ENCODE measurements around the gene NEGR1. TPM values are rescaled to one million over a fixed set of nuclear protein-coding genes. Genes with fewer than 3 reads are reported as not detected.

NEGR1 gene
- total RNA-seq, 1 experiment from 2014 or later = not detected

- no peak for DNase-seq (ENCODE audit: low read depth, low spot score)
- in situ Hi-C loops (cut with HindIII; ENCODE audit: low pct_unique_long_range_greater_than_20kb, low sequenced_read_pairs) = no loop called here
Measured at GRCh38 chr1:72086394-72086793, 195.9 kb downstream of the NEGR1 start.

DNA sequence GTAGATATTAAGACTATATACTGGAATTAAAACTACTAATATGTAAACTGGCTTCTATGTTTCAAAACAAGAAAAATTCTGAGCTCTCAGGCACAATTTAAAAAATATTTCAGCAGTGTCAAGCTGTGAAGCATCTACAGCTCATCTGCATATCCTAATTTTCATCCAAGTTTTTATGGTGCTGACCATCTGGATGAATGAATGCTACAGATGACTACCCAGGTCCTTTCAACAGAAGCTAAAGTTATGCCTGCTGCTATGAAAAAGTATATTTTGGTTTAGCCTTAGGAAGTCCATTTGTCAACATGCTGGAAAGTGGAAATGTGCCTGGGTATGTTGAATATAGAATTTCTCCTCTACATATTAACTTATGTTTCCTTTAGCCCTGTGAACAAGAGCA, 206.9 kb downstream of the NEGR1 start:
- in situ Hi-C loops (cut with HindIII; ENCODE audit: low pct_unique_long_range_greater_than_20kb, low sequenced_read_pairs) = no loop called here
- DNase-seq (ENCODE audit: low read depth, low spot score) = no peak

GRCh38 chr1:72066431-72066830, 215.9 kb downstream of the NEGR1 start:
- no peak for DNase-seq (ENCODE audit: low read depth, low spot score)
- in situ Hi-C loops (cut with HindIII; ENCODE audit: low pct_unique_long_range_greater_than_20kb, low sequenced_read_pairs) = no loop called here

GRCh38 chr1:72064196-72065075, 217.9 kb downstream of the NEGR1 start:
- in situ Hi-C loops (cut with HindIII; ENCODE audit: low pct_unique_long_range_greater_than_20kb, low sequenced_read_pairs) = no loop called here

GRCh38 chr1:72063364-72064044, 218.8 kb downstream of the NEGR1 start:
- no peak for DNase-seq (ENCODE audit: low read depth, low spot score)
- in situ Hi-C loops (cut with HindIII; ENCODE audit: low pct_unique_long_range_greater_than_20kb, low sequenced_read_pairs) = no loop called here

More at GRCh38 chr1:72064196-72065075, 217.9 kb downstream of the NEGR1 start:
- no peak for DNase-seq (ENCODE audit: low read depth, low spot score)

DNA sequence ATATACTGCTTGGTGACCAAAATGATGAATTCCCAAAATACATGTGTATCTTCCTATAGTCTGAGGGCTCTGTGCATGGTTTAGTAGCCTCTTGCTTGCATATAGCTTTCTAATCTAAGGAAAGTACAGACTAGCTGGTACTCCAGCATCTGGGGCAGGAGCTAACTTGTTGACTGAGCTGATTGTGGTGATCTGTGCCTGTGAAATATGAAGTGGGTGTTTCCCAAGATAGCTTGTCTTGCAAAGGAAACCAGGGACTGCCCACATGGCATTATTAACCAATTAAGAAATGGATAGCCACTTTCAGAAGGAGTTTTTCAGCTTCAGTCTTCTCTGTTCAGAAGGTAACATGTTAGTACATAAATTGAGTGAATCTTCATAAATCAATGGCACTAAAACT, 219.8 kb downstream of the NEGR1 start:
- no peak for DNase-seq (ENCODE audit: low read depth, low spot score)
- in situ Hi-C loops (cut with HindIII; ENCODE audit: low pct_unique_long_range_greater_than_20kb, low sequenced_read_pairs) = no loop called here

- no peak for DNase-seq (ENCODE audit: low read depth, low spot score)
- in situ Hi-C loops (cut with HindIII; ENCODE audit: low pct_unique_long_range_greater_than_20kb, low sequenced_read_pairs) = no loop called here
Measured at GRCh38 chr1:72060466-72061245, 221.7 kb downstream of the NEGR1 start.

DNA sequence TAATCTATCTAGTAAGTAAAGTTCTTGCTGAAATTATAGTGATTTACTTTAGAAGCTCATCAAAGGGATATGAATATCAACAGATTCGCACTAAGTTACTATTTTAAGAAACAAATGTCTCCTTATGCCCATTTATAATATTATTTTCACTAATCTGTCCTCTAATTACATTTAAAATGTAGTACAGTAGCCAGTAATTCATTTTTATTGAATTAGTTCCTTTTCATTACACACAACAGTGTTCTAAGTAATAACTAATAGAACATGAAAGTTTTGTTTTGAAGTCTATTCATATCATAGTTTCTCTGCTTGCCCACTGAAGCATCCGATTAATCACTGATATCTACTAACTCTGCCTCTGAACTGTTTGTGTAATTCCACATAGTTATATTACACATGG, 225.8 kb downstream of the NEGR1 start:
- DNase-seq (ENCODE audit: low read depth, low spot score) = no peak
- in situ Hi-C loops (cut with HindIII; ENCODE audit: low pct_unique_long_range_greater_than_20kb, low sequenced_read_pairs) = no loop called here

GRCh38 chr1:72051538-72051937, 230.8 kb downstream of the NEGR1 start:
- DNase-seq (ENCODE audit: low read depth, low spot score) = no peak
- in situ Hi-C loops (cut with HindIII; ENCODE audit: low pct_unique_long_range_greater_than_20kb, low sequenced_read_pairs) = no loop called here

- peak; percentile 74 for DNase-seq (ENCODE audit: low read depth, low spot score)
- in situ Hi-C loops (cut with HindIII; ENCODE audit: low pct_unique_long_range_greater_than_20kb, low sequenced_read_pairs) = no loop called here
Measured at GRCh38 chr1:72050551-72050950, 231.8 kb downstream of the NEGR1 start.

DNA sequence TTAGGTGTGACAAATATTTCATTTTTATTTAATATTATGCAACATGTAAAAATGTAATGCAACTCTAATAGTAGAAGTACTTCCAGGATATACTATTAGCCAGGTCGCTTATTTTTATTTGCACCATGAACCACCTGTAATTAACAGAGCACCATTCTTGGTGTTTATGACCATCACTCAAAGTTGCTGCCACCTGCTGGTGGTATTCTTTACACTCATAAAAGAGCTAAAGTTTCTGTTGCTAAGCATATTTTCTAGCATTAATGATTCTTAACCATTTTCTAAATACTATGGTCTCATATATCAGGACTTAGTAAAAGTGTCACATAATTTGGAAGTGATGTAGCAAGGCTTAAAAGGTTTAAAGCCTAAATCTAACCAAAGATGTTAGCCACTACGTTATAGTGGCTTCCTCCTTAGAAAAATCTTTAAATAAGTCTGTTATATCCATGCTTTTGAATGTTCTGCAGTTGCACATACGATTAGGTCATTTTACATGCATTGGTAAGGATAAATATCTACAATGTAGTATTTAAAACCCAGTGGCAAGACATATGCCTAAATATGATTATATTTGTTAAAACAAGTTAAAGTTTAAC, 244.5 kb downstream of the NEGR1 start:
- peak; percentile 62 for DNase-seq (ENCODE audit: low read depth, low spot score)
- in situ Hi-C loops (cut with HindIII; ENCODE audit: low pct_unique_long_range_greater_than_20kb, low sequenced_read_pairs) = no loop called here

DNA sequence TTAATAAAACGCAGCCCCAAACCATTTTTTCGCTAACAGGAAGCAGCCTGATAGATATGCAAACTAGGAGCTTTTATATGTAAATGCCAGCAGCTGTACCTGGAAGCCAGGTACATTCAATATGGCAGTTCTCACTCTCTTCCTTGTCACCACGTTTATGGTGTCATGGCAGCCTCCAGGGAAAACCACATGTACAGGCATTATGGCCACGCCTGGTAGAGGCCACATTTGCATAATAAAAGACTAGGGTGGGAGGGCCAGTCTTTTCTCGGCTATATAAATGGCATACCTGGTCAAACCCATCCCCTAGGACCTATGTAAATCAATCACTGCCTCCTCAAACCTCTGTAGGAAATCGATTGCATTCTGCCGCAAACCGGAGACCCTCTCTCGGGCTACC, 247.5 kb downstream of the NEGR1 start:
- DNase-seq (ENCODE audit: low read depth, low spot score) = no peak
- in situ Hi-C loops (cut with HindIII; ENCODE audit: low pct_unique_long_range_greater_than_20kb, low sequenced_read_pairs) = no loop called here

GRCh38 chr1:72023063-72023930, 259.0 kb downstream of the NEGR1 start:
- DNase-seq (ENCODE audit: low read depth, low spot score) = no peak

DNA sequence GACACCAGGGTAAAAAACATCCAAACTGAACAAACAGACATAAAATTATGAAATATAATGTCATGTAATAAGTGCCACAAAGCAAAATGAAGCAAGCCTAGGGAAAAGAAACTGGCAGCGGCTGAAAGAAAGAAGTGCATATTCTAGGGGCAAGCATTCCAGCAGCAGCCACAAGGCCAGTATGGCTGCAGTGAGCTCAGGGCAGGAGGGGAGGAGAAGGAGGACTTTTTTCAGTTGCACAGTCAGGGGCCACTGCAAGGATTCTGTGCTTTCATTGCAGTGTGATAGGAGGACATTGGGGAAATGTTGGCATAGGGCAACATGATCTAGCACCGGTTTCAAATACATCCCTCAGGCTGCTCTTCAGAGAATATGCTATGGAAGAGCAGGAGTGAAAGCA, 263.8 kb downstream of the NEGR1 start:
- no peak for DNase-seq (ENCODE audit: low read depth, low spot score)

More at GRCh38 chr1:72023063-72023930, 259.0 kb downstream of the NEGR1 start:
- in situ Hi-C loops (cut with HindIII; ENCODE audit: low pct_unique_long_range_greater_than_20kb, low sequenced_read_pairs) = no loop called here

DNA sequence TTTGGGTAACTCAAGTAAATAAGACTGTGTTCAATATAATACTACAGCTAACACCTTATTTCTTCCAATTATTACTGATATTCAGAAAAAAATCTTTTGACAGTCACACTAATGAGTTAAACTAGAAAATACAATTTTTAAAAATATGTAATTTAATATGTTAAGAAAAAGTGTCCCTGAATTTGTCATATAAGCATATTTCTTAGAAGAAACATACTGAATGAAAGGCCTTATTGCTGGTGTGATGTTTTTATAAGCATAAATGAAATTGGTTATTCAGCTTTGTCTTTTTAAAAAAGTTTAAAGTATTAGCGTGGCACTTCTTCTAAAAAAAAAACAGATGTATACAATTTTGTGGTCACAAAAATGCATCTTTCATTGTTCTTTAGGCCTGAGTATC, 267.3 kb downstream of the NEGR1 start:
- in situ Hi-C loops (cut with HindIII; ENCODE audit: low pct_unique_long_range_greater_than_20kb, low sequenced_read_pairs) = no loop called here
- no peak for DNase-seq (ENCODE audit: low read depth, low spot score)

More for the DNA sequence above, 263.8 kb downstream of the NEGR1 start:
- in situ Hi-C loops (cut with HindIII; ENCODE audit: low pct_unique_long_range_greater_than_20kb, low sequenced_read_pairs) = no loop called here

- no peak for DNase-seq (ENCODE audit: low read depth, low spot score)
- in situ Hi-C loops (cut with HindIII; ENCODE audit: low pct_unique_long_range_greater_than_20kb, low sequenced_read_pairs) = no loop called here
Measured at GRCh38 chr1:72013161-72013560, 269.2 kb downstream of the NEGR1 start.

DNA sequence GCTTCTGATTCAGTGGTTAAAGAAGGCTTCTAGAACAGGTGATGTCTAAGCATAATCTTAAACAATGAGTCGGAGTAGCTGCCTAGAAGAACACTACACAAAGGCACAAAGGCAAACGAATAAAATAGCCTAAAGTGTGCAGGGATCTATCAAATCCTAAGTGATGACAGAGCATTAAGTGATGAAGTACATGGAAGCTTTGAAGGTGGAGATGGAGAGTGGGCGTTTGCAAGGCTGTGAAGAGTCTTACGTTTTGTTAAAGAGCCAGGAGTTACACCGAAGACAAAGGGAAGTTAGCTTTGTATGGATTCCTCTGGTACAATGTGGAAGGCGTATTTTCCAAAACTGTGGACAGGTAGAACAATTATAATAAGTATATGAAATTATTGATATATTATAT, 270.6 kb downstream of the NEGR1 start:
- in situ Hi-C loops (cut with HindIII; ENCODE audit: low pct_unique_long_range_greater_than_20kb, low sequenced_read_pairs) = no loop called here
- no peak for DNase-seq (ENCODE audit: low read depth, low spot score)

All from SK-MEL-5 (cell line).